HG03520 (cell line): ENCODE results near the gene OAT.

Experiments
- ATAC-seq: cut with Tn5 transposase; IDR thresholded peaks from one replicate; pipeline ENCODE4 v1.9.1; 2021; ENCODE audit warnings: mild to moderate bottlenecking, moderate library complexity; ENCODE audit not compliant: unreplicated experiment

OAT gene

GRCh38 chr10:124418726-124419501 is at the start of gene OAT:
Gene OAT (minus strand): TSS chr10:124418923. CDS start chr10:124412171, 6,752 bp downstream.
- peak; percentile 96 for ATAC-seq

DNA sequence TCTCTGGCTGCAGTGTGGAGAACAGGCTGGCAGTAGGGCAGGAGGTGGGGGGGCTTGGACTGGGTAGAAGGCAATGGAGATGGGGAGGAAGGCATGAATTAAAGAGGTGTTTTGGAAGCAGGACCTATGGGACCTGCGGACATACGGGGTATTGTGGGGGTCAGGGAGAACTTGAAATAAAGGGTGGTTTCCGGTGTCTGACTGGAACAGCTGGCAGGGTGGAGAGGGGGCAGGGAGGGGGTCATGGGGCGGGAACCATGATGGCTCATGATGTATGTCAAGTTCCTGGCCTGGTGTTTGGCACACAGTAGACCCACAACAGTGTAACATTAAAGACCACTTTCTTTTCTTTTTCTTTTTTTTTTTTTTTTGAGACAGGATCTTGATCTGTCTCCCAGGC is 48.4 kb upstream of the OAT start:
- no peak for ATAC-seq

DNA sequence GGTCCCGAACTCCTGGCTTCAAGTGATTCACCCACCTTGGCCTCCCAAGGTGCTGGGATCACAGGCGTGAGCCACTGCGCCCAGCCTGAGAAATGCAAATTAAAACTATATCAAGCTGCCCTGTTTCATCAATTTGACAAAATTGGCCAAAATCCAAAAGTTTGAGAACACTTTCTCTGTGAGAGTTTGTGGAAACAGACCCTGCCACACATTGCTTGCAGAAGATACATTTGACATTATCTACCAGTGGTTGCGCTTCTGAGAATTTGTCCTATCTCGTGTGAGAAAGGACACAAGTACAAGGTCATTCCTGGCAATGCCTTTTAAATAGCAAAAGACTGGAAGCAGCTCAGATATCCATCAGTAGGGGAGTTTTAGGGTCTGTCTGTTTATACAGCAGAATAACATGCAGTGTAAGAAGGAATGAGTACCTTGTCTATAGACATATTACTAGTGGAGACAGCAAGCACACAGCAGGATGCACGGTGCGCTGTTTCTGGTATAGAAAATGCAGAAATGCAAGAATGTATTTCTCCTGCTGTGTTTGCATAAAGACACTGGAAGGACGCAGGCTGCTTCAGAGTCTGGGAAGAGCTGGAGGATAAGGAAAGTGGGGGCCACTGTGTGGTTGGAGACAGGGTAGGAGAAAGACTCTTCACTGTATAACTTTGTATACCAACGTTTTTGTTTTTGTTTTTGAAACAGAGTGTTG is 47.2 kb upstream of the OAT start:
- ATAC-seq = no peak

DNA sequence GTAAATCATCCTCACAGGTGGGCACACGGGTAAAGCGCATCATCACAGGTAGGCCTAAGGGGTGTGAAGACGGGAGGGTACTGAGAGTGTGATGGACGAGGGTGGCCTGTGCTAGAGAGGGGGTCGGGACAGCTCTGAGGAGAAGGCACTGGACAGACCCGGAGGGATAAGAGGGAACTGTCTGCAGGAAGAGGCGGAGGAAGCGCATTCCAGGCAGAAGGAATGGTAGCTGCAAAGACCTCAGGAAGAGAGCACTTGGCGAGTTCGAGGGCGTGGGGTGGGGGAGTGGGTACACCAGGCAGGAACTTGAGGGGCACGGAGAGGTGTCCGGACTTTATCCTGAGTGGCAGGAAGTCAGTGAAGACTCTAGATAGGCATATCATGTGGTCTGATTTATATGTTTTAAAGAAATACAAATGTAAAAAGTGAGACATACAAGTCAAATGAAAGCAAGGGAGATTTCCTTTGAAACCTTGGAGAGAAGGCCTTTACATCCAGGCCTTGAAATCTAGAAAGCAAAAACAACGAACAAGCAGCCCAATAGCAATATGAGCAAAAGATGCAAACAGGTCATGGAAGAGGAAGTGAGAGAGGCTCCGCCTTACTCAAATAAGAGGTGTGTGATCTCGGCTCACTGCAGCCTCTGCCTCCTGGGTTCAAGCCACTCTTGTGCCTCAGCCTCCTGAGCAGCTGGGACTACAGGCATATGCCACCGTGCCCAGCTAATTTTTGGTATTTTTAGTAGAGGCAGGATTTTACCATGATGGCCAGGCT is 46.5 kb upstream of the OAT start:
- peak; percentile 45 for ATAC-seq

- no peak for ATAC-seq
Measured at GRCh38 chr10:124464028-124464965, 45.6 kb upstream of the OAT start.

- no peak for ATAC-seq
Measured at GRCh38 chr10:124462348-124462695, 43.6 kb upstream of the OAT start.

- ATAC-seq = peak; percentile 90
Measured at GRCh38 chr10:124461642-124462347, 43.1 kb upstream of the OAT start, which contains the start of gene LHPP. Gene LHPP (plus strand): TSS chr10:124461823. CDS start chr10:124461863, 40 bp downstream.

GRCh38 chr10:124460144-124460543 is 41.4 kb upstream of the OAT start:
- ATAC-seq = no peak

DNA sequence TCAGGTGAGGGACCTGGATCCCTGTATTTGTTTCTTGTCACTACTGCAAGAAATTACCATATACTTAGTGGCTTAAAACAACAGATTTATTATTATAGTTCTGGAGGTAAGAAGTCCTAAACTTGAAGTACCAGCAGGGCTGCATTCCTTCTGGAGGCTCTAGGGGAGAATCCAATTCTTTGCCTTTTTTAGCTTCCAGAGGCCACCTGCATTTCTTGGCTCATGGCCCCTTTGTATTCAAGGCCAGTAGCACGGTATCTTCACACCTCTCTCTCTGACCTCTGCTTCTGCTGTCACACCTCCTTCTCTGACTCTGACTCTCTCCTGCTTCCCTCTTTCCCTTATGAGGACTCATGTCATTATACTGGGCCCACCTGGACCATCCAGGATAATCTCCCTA is 40.7 kb upstream of the OAT start:
- ATAC-seq = no peak

DNA sequence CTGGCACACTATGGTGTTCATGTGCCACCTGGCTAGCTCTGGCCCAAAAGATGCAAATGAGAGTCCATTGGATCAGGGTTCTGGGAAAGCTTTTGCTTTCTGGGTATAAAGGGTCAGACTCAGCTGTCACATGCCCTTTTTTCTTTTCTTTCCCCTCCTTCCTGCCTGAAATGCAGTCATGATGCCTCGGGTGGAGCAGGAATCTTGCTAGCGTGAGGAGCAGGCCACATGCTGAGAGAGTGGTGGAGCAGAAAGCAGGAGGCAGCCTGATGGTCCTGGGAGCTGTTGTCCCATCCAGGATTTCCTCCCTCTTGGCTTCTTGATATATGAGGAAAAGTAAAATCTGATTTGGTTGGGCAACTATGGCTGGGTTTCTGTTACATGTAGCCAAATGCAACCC is 40.2 kb upstream of the OAT start:
- no peak for ATAC-seq

- ATAC-seq = no peak
Measured at GRCh38 chr10:124458473-124458872, 39.8 kb upstream of the OAT start.

DNA sequence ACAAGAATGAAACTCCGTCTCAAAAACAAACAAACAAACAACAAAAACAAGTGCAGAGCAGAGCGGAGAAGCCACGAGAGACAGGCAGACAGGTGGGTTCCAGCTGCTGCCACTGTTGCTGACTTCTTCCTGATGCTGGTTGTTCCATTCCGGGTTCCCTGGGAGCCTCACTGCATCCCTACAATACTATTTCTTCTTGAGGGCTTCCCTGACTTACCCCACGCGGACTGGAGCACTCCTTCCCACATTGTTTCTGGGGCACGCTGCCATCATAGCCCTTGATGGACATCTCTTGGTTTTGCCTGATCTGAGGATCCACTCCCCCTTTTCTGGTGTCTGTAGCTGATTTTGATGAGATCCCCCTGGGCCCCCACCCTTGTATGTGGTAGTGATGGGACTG is 36.7 kb upstream of the OAT start:
- ATAC-seq = no peak

GRCh38 chr10:124453960-124454610 is 35.4 kb upstream of the OAT start:
- ATAC-seq = no peak

GRCh38 chr10:124451276-124451675 is 32.6 kb upstream of the OAT start:
- no peak for ATAC-seq

- ATAC-seq = no peak
Measured at GRCh38 chr10:124450783-124451057, 32.0 kb upstream of the OAT start.

DNA sequence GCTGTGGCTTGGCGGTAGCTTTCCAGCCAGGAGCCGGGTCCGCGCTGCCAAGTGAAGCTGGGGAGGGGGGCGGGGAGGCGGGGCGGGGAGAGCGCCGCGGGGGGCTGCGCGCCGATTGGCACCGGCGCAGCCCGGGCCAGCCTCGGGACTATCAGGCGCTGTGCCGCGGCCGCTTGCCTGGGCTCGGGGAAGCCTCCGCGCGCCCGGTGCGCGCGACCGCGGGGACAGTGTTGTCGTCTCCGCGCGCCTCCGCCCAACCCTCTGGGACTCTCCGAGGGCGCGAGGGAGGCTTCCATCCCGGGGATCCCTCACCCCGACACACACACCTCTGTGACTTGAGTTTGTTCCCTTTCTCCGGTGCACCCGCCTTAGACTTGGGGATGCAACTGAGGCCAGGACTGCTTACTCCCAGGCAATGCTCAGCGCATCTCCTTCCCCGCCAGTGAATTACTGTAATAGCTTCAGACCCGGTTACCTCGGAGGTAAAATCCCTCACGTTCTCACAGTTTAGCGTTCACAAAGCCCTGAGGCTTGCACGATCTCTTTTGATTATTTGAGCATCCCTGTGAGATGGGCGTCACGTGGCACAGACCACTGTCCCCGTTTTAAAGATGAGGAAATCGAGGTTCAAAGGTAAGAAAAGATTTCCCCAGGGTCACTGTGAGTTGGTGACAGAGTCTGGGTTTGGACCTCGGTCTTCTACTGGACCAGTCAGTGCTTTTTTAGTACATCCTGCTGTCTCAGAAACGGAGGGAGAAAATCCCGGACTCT is 31.5 kb upstream of the OAT start, which contains the start of gene NKX1-2:
TSS of gene NKX1-2 (minus strand) at position 24 of the 771 bp plus-strand sequence. CDS start 92 bp downstream, outside the sequence.
- no peak for ATAC-seq

- ATAC-seq = no peak
Measured at GRCh38 chr10:124449170-124450011, 30.7 kb upstream of the OAT start.

- ATAC-seq = no peak
Measured at GRCh38 chr10:124448696-124449169, 30.0 kb upstream of the OAT start.
